Measurements from ENCODE around the gene GBE1. TPM values are rescaled to one million over a fixed set of nuclear protein-coding genes. Genes with fewer than 3 reads are reported as not detected.

The GBE1 gene
- total RNA-seq, 4 donors from 2014 or later, result 15.8 to 28.6 (median 20.5) TPM

DNA sequence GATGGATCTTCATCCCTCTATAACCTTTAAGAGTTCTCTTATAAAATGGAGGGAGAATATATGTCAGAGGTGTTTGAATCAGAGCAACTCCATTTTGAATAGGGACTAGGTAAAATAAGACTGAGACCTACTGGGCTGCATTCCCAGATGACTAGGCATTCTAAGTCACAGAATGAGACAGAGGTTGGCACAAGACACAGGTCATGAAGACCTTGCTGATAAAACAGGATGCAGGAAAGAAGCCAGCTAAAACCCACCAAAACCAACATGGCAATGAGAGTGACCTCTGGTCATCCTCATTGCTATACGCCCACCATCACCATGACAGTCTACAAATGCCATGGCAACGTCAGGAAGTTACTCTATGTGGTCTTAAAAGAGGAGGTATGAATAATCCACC is 211.0 kb downstream of the GBE1 start:
- H3K27ac ChIP-seq, result no peak overlapping the region
- no peak overlapping the region for H3K4me3 ChIP-seq
- DNase-seq (ENCODE audit: low spot score in 2 of 2), result no peak
- peaks cover 3% of the 10 kb centered on the region for H3K36me3 ChIP-seq
- peaks cover 3% of the 10 kb centered on the region for H3K4me1 ChIP-seq
- no peaks in the 10 kb centered on the region for H3K27me3 ChIP-seq
- H3K9me3 ChIP-seq, result no peaks in the 10 kb centered on the region
- 88% methylated on average over 2 of the region's 2 CpGs for WGBS
- TF ChIP-seq, protein P1, sequence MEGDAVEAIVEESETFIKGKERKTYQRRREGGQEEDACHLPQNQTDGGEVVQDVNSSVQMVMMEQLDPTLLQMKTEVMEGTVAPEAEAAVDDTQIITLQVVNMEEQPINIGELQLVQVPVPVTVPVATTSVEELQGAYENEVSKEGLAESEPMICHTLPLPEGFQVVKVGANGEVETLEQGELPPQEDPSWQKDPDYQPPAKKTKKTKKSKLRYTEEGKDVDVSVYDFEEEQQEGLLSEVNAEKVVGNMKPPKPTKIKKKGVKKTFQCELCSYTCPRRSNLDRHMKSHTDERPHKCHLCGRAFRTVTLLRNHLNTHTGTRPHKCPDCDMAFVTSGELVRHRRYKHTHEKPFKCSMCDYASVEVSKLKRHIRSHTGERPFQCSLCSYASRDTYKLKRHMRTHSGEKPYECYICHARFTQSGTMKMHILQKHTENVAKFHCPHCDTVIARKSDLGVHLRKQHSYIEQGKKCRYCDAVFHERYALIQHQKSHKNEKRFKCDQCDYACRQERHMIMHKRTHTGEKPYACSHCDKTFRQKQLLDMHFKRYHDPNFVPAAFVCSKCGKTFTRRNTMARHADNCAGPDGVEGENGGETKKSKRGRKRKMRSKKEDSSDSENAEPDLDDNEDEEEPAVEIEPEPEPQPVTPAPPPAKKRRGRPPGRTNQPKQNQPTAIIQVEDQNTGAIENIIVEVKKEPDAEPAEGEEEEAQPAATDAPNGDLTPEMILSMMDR (IDR thresholded peaks at IDR 0.05), result no peak
- no peak for TF ChIP-seq POLR2AphosphoS5 (IDR thresholded peaks at IDR 0.05)
- no peak for TF ChIP-seq POLR2A (IDR thresholded peaks at IDR 0.05)
- TF ChIP-seq EP300 (IDR thresholded peaks at IDR 0.05), result no peak

DNA sequence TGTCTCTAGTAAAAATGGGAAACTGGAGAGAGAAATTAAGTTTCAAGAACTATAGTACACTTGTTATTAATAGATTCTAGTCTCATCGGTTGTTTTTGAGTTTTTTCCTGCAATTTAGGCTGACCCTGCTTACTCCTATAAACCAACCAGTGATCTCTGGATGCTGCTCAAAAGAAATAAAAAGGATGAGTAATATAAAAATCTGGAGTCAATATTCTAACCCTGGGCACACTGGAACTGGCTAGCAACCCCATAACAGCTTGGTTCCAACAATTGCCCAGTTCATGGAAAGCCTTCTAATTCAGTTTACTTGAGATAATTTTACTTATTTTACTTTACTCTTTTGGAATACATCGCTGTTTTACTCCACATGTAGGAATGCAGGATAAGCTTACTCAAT is 211.6 kb downstream of the GBE1 start:
- Histone ChIP-seq H3K9me3 (no peaks in the 10 kb centered on the region), H3K27me3 (no peaks in the 10 kb centered on the region), H3K4me1 (no peaks in the 10 kb centered on the region), H3K4me3 (no peak overlapping the region), H3K27ac (no peak overlapping the region), H3K36me3 (peaks cover 3% of the 10 kb centered on the region)
- TF ChIP-seq, protein P1 (IDR thresholded peaks at IDR 0.05), result no peak
- TF ChIP-seq POLR2A (IDR thresholded peaks at IDR 0.05) (no peak), POLR2AphosphoS5 (IDR thresholded peaks at IDR 0.05) (no peak), EP300 (IDR thresholded peaks at IDR 0.05) (no peak)
- no peak for DNase-seq (ENCODE audit: low spot score in 2 of 2)
- 67% methylated on average over 2 of the region's 2 CpGs for WGBS

DNA sequence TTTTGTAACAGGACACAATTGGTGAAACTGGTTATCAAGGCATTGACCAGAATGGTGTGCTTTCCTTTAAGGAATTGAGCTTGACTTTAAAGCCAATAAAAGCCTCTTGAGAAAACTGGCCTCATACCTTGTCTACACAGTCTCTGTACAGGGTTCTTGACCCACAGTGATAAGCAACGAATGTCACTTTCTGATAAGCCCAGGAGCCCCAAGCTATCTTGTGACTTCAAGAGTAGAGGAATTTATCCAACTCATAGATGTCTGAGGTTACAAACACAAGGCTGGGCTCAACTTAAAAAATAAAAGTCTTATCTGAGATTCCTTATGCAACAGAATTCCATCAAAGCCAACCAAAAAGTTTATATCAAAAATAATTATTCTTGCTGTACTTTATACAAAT is 212.1 kb downstream of the GBE1 start:
- Histone ChIP-seq H3K9me3 (no peaks in the 10 kb centered on the region), H3K4me3 (no peak overlapping the region), H3K36me3 (peaks cover 3% of the 10 kb centered on the region), H3K27me3 (no peaks in the 10 kb centered on the region), H3K4me1 (no peaks in the 10 kb centered on the region), H3K27ac (no peak overlapping the region)
- 88% methylated on average over 1 of the region's 1 CpG for WGBS
- DNase-seq (ENCODE audit: low spot score in 2 of 2), result no peak
- TF ChIP-seq, protein P1 (IDR thresholded peaks at IDR 0.05), result no peak
- TF ChIP-seq POLR2A (IDR thresholded peaks at IDR 0.05), result no peak
- TF ChIP-seq POLR2AphosphoS5 (IDR thresholded peaks at IDR 0.05), result no peak
- TF ChIP-seq EP300 (IDR thresholded peaks at IDR 0.05), result no peak

DNA sequence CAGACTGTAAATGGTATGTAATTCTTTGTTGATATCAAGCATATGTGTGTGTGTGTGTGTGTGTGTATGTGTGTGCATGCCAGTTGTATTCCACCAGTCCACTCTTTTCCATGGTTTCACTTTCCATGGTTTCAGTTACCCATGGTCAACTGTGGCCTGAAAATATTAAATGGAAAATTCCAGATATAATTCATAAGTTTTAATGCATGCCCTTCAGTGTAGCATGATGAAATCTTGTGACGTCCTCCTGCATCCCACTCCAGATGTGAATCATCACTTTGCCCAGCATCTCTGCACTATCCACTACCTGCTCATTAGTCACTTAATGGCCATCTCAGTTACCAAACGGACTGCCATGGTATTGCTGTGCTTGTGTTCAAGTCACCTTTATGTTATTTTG is 215.9 kb downstream of the GBE1 start:
- DNase-seq (ENCODE audit: low spot score in 2 of 2), result no peak
- Histone ChIP-seq H3K27ac (no peak overlapping the region), H3K9me3 (no peaks in the 10 kb centered on the region), H3K4me3 (no peak overlapping the region), H3K4me1 (no peaks in the 10 kb centered on the region), H3K27me3 (no peaks in the 10 kb centered on the region), H3K36me3 (peaks cover 3% of the 10 kb centered on the region)
- TF ChIP-seq POLR2A (IDR thresholded peaks at IDR 0.05) (no peak), POLR2AphosphoS5 (IDR thresholded peaks at IDR 0.05) (no peak), EP300 (IDR thresholded peaks at IDR 0.05) (no peak)
- TF ChIP-seq, protein P1 (IDR thresholded peaks at IDR 0.05), result no peak
- 85% methylated on average over 2 of the region's 2 CpGs for WGBS

DNA sequence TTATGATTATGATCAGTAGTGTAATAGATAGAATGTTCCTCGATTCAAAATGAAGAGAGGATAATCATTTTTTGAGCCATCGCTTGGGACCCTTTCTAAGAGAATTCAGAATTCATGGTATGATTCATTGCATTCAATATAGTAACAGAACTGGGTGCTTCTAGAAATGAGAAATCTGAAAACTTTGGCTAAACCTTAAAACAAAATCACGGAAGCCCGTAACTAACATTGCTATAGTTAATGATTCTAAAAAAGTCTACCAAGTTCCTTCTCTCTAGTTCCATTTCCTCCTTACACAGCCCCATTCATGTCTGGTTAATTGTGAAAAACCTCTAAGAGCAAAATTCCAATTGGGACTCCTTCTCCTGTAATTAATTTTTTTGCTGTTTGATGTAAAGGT is 217.1 kb downstream of the GBE1 start:
- Histone ChIP-seq H3K27ac (no peak overlapping the region), H3K4me1 (no peaks in the 10 kb centered on the region), H3K4me3 (no peak overlapping the region), H3K36me3 (peaks cover 2% of the 10 kb centered on the region), H3K27me3 (no peaks in the 10 kb centered on the region), H3K9me3 (no peaks in the 10 kb centered on the region)
- WGBS, result 88% methylated on average over 4 of the region's 4 CpGs
- no peak for DNase-seq (ENCODE audit: low spot score in 2 of 2)
- TF ChIP-seq, protein P1 (IDR thresholded peaks at IDR 0.05), result no peak
- TF ChIP-seq POLR2A (IDR thresholded peaks at IDR 0.05) (no peak), EP300 (IDR thresholded peaks at IDR 0.05) (no peak), POLR2AphosphoS5 (IDR thresholded peaks at IDR 0.05) (no peak)

Measured in suprapubic skin (tissue), 4 donors.